A673 (cell line): ENCODE measurements around the gene TES. TPM values are rescaled to one million over a fixed set of nuclear protein-coding genes. Genes with fewer than 3 reads are reported as not detected.

ENCODE experiments used
- BruUV-seq: library from RNA; stranded (reverse); fragments of 400-500 nt; replicated peaks from 2 replicates; lab custom pipeline; 2021; lab: Mats Ljungman, UMichigan
- CTCF ChIA-PET: fragments of 300-600 bp; sonication (Branson Sonifier 250); formaldehyde crosslinking; loops from one replicate; lab custom pipeline; 2022; ENCODE audit warnings: antibody characterized with exemption; lab: Charles Lee
- POLR2A ChIA-PET: fragments of 300-600 bp; sonication (Branson Sonifier 250); formaldehyde crosslinking; loops from one replicate; lab custom pipeline; 2022; ENCODE audit warnings: antibody characterized with exemption; ENCODE audit not compliant: low non-redundant PET; lab: Charles Lee
- DNase-seq: peaks from one replicate; pipeline ENCODE4 v3.0.0-alpha.2; 2015; ENCODE audit warnings: low spot score
- H3K27ac ChIP-seq: fragments of 200-600 bp; sonication (generic); 2 replicates; pipeline ENCODE4 v1.5.1; 2016; ENCODE audit warnings: mixed run types, low read depth, mild to moderate bottlenecking, mixed read lengths, antibody characterized with exemption, low read length; ENCODE audit not compliant: poor library complexity, severe bottlenecking
- H3K27me3 ChIP-seq: fragments of 200-600 bp; sonication (generic); replicated peaks from 2 replicates; pipeline ENCODE4 v1.6.1; 2017; ENCODE audit warnings: mixed run types, low read depth, mild to moderate bottlenecking, mixed read lengths, antibody characterized with exemption, low read length; ENCODE audit not compliant: insufficient read depth, poor library complexity
- H3K36me3 ChIP-seq: fragments of 200-600 bp; sonication (generic); 2 replicates; pipeline ENCODE4 v1.6.1; 2016; ENCODE audit warnings: mixed run types, mild to moderate bottlenecking, mixed read lengths, antibody characterized with exemption, low read length; ENCODE audit not compliant: insufficient read depth, poor library complexity, severe bottlenecking
- H3K4me1 ChIP-seq: fragments of 200-600 bp; sonication (generic); 2 replicates; pipeline ENCODE4 v1.6.1; 2017; ENCODE audit warnings: mixed run types, mild to moderate bottlenecking, mixed read lengths, antibody characterized with exemption, low read length; ENCODE audit not compliant: insufficient read depth, poor library complexity, severe bottlenecking
- H3K4me3 ChIP-seq: fragments of 200-600 bp; sonication (generic); 2 replicates; pipeline ENCODE4 v1.5.1; 2016; ENCODE audit warnings: low read depth, mixed run types, mild to moderate bottlenecking, mixed read lengths, low read length; ENCODE audit not compliant: poor library complexity, severe bottlenecking
- H3K9me3 ChIP-seq: fragments of 200-600 bp; sonication (generic); 2 replicates; pipeline ENCODE4 v1.6.1; 2016; ENCODE audit warnings: mixed run types, low read depth, mild to moderate bottlenecking, mixed read lengths, antibody characterized with exemption, low read length; ENCODE audit not compliant: poor library complexity, severe bottlenecking
- CTCF ChIP-seq: fragments of 300-800, 200-600 bp; sonication (generic); conservative IDR thresholded peaks from 2 replicates; pipeline ENCODE4 v1.5.1; 2017; ENCODE audit warnings: low read depth, mild to moderate bottlenecking, antibody characterized with exemption, low read length, moderate library complexity, mixed read lengths
- EZH2 ChIP-seq: fragments of 200-600 bp; sonication (generic); IDR thresholded peaks from 2 replicates; pipeline ENCODE4 v1.6.1; 2017; ENCODE audit warnings: borderline replicate concordance, low read depth, mild to moderate bottlenecking, mixed read lengths, antibody characterized with exemption, low read length; ENCODE audit not compliant: poor library complexity, severe bottlenecking
- intact Hi-C: fragments of 100-400 bp; cut with micrococcal nuclease; formaldehyde crosslinking; loops from one replicate; pipeline ENCODE4 v1.10.0; 2022; ENCODE audit not compliant: unreplicated experiment
- total RNA-seq: library from RNA; stranded (reverse); gene quantifications from 2 replicates; pipeline ENCODE4 v1.2.3, GENCODE V29; 2021

Gene TES
- total RNA-seq, 1 experiment from 2014 or later: 121 TPM

- intact Hi-C loops: no loop called here
- BruUV-seq: no TSS peak
- no peak overlapping the region for H3K4me3 ChIP-seq
- ChIA-PET POLR2A (no interaction called here), CTCF (no interaction called here)
- H3K27ac ChIP-seq: no peak overlapping the region
- TF ChIP-seq CTCF: no peak
- no peak for TF ChIP-seq EZH2
- DNase-seq: no peak
- no peaks in the 10 kb centered on the region for H3K27me3 ChIP-seq
- H3K4me1 ChIP-seq: peaks cover 7% of the 10 kb centered on the region
- H3K36me3 ChIP-seq: no peaks in the 10 kb centered on the region
- no peaks in the 10 kb centered on the region for H3K9me3 ChIP-seq
Observed at GRCh38 chr7:116265881-116266280, 55.5 kb downstream of the TES start.

GRCh38 chr7:116269466-116269865 lies 59.1 kb downstream of the TES start:
- POLR2A ChIA-PET: no interaction called here
- BruUV-seq: no TSS peak
- intact Hi-C loops: no loop called here
- no peak for DNase-seq
- no peak overlapping the region for H3K4me3 ChIP-seq
- H3K27ac ChIP-seq: no peak overlapping the region
- H3K9me3 ChIP-seq: no peaks in the 10 kb centered on the region
- peaks cover 19% of the 10 kb centered on the region for H3K4me1 ChIP-seq
- TF ChIP-seq EZH2: no peak
- no peak for TF ChIP-seq CTCF
- H3K27me3 ChIP-seq: no peaks in the 10 kb centered on the region
- no peaks in the 10 kb centered on the region for H3K36me3 ChIP-seq
- CTCF ChIA-PET: no interaction called here

GRCh38 chr7:116271161-116271913 lies 61.0 kb downstream of the TES start:
- no peaks in the 10 kb centered on the region for H3K9me3 ChIP-seq
- ChIA-PET POLR2A (interaction anchor here (0.6 kb wide), 1 partner anchor 59 kb away, joined by 3 read pairs; no protein-coding TSS in a partner anchor), CTCF (no interaction called here)
- no peaks in the 10 kb centered on the region for H3K27me3 ChIP-seq
- peaks cover 18% of the 10 kb centered on the region for H3K4me1 ChIP-seq
- no peak overlapping the region for H3K4me3 ChIP-seq
- no peaks in the 10 kb centered on the region for H3K36me3 ChIP-seq
- TF ChIP-seq EZH2 (no peak), CTCF (no peak)
- peak overlapping the region; percentile 59 for H3K27ac ChIP-seq
- BruUV-seq: no TSS peak
- intact Hi-C loops: no loop called here
- DNase-seq: no peak
